NOMO-1 treated with DMSO at 0.1 percent for 48 hours (cell line): Measurements from ENCODE around the gene AIFM2.
"Not testable (repeated sequence)": the region's sequence is repeated elsewhere in the genome, so short reads cannot be mapped to it uniquely, and the experiment has no call there.

Experiments used
- DNase-seq: peaks from one replicate; lab custom pipeline; 2025; ENCODE audit not compliant: unreplicated experiment; lab: John Stamatoyannopoulos, UW

Gene AIFM2

DNA sequence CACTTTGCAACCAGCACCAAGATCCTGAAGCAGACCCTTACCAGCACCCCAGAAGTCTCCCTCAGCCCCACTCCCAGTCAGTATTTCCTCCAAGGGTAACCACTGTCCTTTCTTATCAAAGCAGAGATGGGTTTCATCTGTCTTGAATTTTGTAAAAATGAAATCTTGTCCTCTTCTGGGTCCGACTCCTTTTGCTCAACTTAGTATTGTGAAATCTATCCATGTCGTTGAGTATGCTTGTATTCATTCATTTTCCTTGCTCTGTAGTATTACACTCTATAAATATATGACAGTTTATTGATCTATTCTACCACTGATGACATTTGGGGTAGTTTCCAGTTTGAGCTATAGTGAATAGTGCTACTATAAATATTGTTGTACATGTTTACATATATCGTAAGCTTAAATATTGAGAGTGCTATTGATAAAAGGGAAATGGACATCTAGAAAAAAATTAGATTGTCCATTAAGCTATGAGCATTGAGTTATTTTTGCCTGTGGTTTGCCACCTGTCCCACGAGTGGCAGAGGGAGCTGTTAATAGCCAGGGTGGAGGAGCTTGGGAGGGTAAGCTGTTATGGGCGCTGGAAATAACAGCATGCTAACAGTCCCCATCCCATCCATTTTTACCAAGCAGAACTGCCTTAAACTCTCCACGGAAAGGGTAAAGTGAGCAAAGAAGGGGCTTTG lies 36.5 kb downstream of the AIFM2 start:
- no peak for DNase-seq

DNA sequence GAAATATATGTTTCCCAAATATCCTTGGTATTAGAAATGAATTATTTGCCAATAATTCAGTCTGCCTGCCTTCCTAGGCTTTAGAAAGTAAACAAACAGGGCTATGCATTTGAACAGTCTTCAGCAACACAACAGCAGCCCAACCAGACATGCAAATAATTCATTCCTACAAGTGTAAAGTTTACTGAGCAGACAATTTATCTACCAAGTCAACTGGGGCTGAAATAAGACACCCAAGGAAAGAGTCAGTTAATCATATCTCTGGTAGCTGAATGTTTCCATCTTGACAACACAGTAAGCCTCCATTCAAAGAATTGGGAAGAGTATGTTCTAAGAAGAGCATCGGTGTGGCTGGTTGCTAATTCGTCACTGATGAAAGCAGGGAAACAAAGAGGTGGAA lies 38.4 kb downstream of the AIFM2 start:
- DNase-seq: no peak

GRCh38 chr10:70093335-70093944 lies 39.2 kb downstream of the AIFM2 start:
- no peak for DNase-seq

DNA sequence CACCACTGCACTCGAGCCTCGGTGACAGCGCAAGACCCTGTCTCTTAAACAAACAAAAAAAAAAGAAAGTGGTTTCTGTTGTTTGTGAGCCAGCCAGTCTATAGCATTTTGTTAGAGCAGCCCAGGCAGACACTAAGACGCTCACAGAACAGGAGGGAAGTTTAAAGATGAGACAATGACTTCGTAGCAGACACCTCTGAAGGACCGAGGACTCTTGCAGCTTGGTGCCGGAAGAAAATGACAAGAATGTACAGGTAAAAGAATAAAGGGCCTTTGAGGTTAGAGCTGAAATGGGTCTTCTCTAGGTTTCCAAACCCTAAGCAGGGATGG lies 40.3 kb downstream of the AIFM2 start:
- no peak for DNase-seq

DNA sequence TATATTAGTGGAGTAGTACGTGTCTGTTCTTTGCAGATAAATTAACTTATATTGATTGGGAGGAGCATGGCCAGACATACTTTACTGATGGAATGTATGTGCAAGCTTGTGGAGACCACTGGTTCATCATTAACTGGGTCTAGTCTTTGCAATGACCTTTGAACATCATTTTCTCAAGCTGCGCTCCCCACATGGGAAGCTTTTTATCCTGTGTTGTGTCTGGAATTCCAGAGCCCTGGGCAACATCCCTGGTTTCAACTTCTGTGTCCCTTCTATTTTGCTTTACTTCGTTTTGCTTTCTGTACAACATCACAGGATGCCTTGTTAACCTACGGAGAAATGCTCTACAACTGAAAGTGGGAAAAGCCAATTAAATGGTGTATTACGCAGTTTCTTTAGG lies 41.7 kb downstream of the AIFM2 start:
- no peak for DNase-seq

GRCh38 chr10:70090013-70090412 lies 42.6 kb downstream of the AIFM2 start:
- DNase-seq: no peak

- no peak for DNase-seq
Measured at GRCh38 chr10:70088308-70088698, 44.3 kb downstream of the AIFM2 start.

- no peak for DNase-seq
Measured at GRCh38 chr10:70087616-70088307, 44.9 kb downstream of the AIFM2 start.

GRCh38 chr10:70085975-70086613 lies 46.5 kb downstream of the AIFM2 start:
- DNase-seq: no peak

- DNase-seq: no peak
Measured at GRCh38 chr10:70084189-70084588, 48.4 kb downstream of the AIFM2 start.

DNA sequence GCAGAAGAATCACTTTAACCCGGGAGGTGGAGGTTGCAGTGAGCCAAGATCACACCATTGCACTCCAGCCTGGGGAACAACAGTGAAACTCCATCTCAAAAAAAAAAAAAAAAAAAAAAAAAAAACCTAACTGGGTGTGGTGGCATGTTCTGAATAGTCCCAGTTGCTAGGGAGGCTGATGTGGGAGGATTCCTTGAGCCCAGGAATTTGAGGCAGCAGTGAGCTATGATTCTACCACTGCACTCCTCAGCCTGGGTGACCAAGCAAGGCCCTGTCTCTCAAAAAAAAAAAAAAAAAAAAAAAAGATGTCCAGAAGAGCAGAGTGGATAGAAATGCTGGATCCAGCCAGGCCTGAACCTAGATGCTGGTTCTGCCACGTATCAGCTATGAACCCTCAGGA lies 51.8 kb downstream of the AIFM2 start:
- not testable (repeated sequence) for DNase-seq

DNA sequence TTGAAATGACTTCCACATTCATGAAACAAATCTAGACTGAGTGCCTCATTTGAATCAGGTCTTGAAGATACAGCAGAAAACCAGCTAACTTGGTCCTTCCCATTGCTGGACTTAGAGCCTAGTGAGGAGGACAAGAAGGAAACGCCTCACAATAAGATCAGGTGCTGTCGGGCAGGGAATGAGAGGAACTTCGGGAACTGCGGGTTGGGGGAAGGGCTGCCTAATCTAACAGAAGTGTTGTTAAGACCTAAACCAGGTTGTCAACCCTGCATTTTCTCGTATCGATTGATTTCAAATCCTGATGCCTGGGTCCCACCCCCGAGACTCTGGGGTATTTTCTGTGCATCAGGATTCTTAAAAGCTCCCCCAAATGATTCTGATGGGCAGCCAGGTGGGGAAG lies 53.7 kb downstream of the AIFM2 start:
- no peak for DNase-seq

GRCh38 chr10:70078329-70078728 lies 54.3 kb downstream of the AIFM2 start:
- no peak for DNase-seq

GRCh38 chr10:70074971-70075370 lies 57.7 kb downstream of the AIFM2 start:
- no peak for DNase-seq

- DNase-seq: no peak
Measured at GRCh38 chr10:70074165-70074564, 58.5 kb downstream of the AIFM2 start.

- no peak for DNase-seq
Measured at GRCh38 chr10:70070834-70071233, 61.8 kb downstream of the AIFM2 start.

DNA sequence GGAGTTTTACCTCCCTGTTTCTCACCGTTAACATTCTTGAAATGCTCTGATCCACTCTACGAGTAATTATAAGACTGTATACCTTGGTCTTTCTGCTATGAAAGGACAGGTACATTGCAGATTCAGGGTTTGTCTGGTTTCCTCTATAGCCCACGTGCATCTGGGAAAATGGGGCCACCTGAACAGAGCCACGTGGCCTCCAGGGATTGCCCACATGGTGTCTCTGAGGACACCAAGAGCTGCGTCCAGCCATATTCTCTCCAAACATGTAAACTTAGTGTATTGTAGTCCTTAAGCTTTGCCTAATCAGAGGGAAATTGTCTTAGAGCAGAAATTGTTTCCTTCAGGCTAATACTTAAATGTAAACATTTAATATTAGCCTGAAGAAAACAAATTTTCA lies 63.3 kb downstream of the AIFM2 start:
- no peak for DNase-seq

DNA sequence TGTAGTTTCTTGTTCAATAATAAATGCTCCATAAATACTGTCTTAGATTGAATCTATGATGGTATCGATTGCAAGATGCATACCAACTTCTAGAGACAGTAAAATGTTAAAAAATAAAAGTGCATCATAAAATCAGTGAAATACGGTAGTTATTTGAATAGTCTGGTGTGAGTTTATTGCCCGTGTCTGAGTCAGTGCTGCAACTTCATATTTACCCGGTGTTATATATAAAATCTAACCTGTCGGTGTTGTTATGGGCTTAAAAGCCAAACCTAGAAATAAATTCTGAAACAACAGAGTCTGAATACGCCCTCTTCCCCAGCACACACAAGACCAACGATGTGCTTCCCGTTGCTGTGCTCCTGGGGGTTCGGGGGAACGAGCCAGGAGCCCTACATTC lies 63.7 kb downstream of the AIFM2 start:
- no peak for DNase-seq

GRCh38 chr10:70067586-70067985 lies 65.0 kb downstream of the AIFM2 start:
- DNase-seq: no peak

DNA sequence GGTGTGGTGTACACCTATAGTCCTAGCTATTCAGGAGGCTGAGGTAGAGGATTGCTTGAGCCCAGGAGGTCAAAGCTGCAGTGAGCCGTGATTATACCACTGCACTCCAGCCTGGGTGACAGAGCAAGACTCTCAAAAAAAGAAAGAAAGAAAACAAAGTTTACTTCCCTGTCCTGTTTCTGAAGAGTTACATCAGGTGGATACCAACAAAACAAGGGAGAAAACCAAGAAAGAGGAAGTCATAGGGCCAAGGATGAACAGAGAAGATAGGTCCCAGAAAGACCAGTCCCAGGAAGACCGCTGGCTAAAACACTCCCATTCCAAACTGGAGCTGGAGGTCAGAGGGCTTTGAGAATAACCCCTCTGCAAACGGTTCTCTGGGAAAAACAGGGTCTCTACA lies 66.4 kb downstream of the AIFM2 start:
- DNase-seq: no peak

DNA sequence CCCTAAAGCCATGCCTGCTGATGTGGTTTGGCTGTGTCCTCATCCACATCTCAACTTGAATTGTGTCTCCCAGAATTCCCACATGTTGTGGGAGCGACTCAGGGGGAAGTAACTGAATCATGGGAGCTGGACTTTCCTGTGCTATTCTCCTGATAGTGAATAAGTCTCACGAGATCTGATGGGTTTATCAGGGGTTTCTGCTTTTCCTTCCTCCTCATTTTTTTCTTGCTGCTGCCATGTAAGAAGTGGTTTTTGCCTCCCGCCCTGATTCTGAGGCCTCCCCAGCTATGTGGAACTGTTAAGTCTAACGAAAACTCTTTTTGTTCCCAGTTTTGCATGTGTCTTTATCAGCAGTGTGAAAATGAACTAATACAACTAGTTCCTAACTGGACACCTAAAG lies 68.1 kb downstream of the AIFM2 start:
- no peak for DNase-seq

- DNase-seq: no peak
Measured at GRCh38 chr10:70063418-70064098, 69.1 kb downstream of the AIFM2 start.
